Measurements from ENCODE around the gene ALS2. TPM values are rescaled to one million over a fixed set of nuclear protein-coding genes. Genes with fewer than 3 reads are reported as not detected.

Gene ALS2
- total RNA-seq, 1 experiment from 2014 or later, result 38.3 TPM

GRCh38 chr2:201797175-201797840 lies 16.6 kb upstream of the ALS2 start:
- BruUV-seq (replicated peaks), result no TSS peak
- Histone ChIP-seq H3K9me3 (no peaks in the 10 kb centered on the region), H3K27me3 (replicated peaks; ENCODE audit: control insufficient read depth, insufficient read depth, low read length) (no peaks in the 10 kb centered on the region), H3K36me3 (ENCODE audit: control insufficient read depth, insufficient read depth, low read length) (no peaks in the 10 kb centered on the region), H3K4me3 (ENCODE audit: low read depth, low read length) (no peak overlapping the region), H3K4me1 (peaks cover 5% of the 10 kb centered on the region; the same call in 1 of the 2 replicates)
- intact Hi-C loops (cut with micrococcal nuclease; ENCODE audit: unreplicated experiment), result loop anchor here (5.0 kb wide), 1 partner anchor 235 kb away; the partner anchor contains the start of gene FZD7
- no peak overlapping the region for H3K27ac Mint-ChIP-seq (ENCODE audit: unreplicated experiment)
- H3K27me3 Mint-ChIP-seq (ENCODE audit: insufficient read depth, unreplicated experiment), result no peaks in the 10 kb centered on the region
- H3K9me3 Mint-ChIP-seq (ENCODE audit: unreplicated experiment), result no peaks in the 10 kb centered on the region
- H3K4me1 Mint-ChIP-seq (ENCODE audit: low read depth, unreplicated experiment), result no peaks in the 10 kb centered on the region
- POLR2A ChIA-PET, result no interaction called here
- H3K36me3 Mint-ChIP-seq (ENCODE audit: insufficient read depth, unreplicated experiment), result no peaks in the 10 kb centered on the region
- H3K4me3 Mint-ChIP-seq (ENCODE audit: unreplicated experiment), result no peak overlapping the region
- no peak for TF ChIP-seq CTCF (IDR thresholded peaks at IDR 0.05; ENCODE audit: insufficient read depth in 1 of 2, low read depth in 1 of 2, low read length in 1 of 2, severe bottlenecking in 1 of 2, unreplicated experiment in 1 of 2)
- CTCF ChIA-PET, result no interaction called here
- DNase-seq, result no peak

GRCh38 chr2:201796478-201796865 lies 15.7 kb upstream of the ALS2 start:
- H3K4me1 ChIP-seq, result peaks cover 5% of the 10 kb centered on the region; the same call in 1 of the 2 replicates
- DNase-seq, result no peak
- no peaks in the 10 kb centered on the region for H3K9me3 ChIP-seq
- no peak overlapping the region for H3K27ac Mint-ChIP-seq (ENCODE audit: unreplicated experiment)
- H3K4me3 ChIP-seq (ENCODE audit: low read depth, low read length), result no peak overlapping the region
- no peaks in the 10 kb centered on the region for H3K4me1 Mint-ChIP-seq (ENCODE audit: low read depth, unreplicated experiment)
- TF ChIP-seq CTCF (IDR thresholded peaks at IDR 0.05; ENCODE audit: insufficient read depth in 1 of 2, low read depth in 1 of 2, low read length in 1 of 2, severe bottlenecking in 1 of 2, unreplicated experiment in 1 of 2), result no peak
- BruUV-seq (replicated peaks), result no TSS peak
- no peaks in the 10 kb centered on the region for H3K36me3 ChIP-seq (ENCODE audit: control insufficient read depth, insufficient read depth, low read length)
- CTCF ChIA-PET, result interaction anchor here (0.7 kb wide), 1 partner anchor 487 kb away, joined by 3 read pairs; no protein-coding TSS in a partner anchor
- H3K4me3 Mint-ChIP-seq (ENCODE audit: unreplicated experiment), result no peak overlapping the region
- POLR2A ChIA-PET, result no interaction called here
- no peaks in the 10 kb centered on the region for H3K9me3 Mint-ChIP-seq (ENCODE audit: unreplicated experiment)
- H3K36me3 Mint-ChIP-seq (ENCODE audit: insufficient read depth, unreplicated experiment), result no peaks in the 10 kb centered on the region
- H3K27me3 Mint-ChIP-seq (ENCODE audit: insufficient read depth, unreplicated experiment), result no peaks in the 10 kb centered on the region
- no peaks in the 10 kb centered on the region for H3K27me3 ChIP-seq (replicated peaks; ENCODE audit: control insufficient read depth, insufficient read depth, low read length)
- intact Hi-C loops (cut with micrococcal nuclease; ENCODE audit: unreplicated experiment), result loop anchor here (1.0 to 5.0 kb wide), 4 partner anchors 64 to 382 kb away; partner anchors contain the start of gene FZD7

DNA sequence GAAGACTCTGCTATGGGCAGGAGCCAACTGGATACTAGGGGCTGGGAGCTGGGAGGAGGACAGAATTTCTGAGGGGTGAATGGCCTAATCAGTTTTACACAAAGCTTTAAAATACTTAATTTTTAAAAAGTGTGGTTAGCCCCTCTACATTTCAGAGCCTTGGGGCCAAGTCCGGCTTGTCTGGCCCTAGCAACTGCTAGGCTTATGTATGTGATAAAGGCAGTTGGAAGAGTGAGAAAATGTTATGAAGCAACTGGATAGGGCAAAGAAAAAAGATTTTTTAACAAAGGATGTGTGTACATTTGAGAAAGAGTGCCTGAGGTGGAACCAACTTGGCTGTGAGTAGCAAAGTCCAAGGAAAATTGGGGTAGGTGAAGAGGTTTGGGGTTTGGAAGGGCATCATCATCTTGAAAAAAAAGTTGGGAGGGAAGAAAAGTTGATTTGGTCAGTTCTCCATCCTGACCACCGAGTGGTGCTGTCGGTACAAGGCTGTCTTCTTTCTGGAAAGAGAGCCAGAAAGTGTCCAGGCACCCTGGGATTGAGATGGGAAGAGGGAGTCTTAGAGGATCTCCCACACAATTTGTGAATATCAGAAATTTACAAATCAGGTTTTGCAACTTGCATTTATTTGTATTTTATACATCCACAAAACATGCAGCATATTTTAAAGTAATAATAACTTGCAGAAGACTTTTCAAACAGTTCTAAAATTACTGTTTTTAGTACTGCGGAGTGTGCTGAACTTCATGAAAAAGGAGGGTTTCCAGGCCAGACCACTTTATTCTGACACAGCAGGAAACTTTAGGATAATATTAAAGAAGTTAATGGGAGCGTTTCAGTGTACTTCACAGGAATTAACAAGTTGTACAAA lies 15.1 kb upstream of the ALS2 start:
- Mint-ChIP-seq H3K27me3 (ENCODE audit: insufficient read depth, unreplicated experiment) (no peaks in the 10 kb centered on the region), H3K4me3 (ENCODE audit: unreplicated experiment) (no peak overlapping the region), H3K36me3 (ENCODE audit: insufficient read depth, unreplicated experiment) (no peaks in the 10 kb centered on the region), H3K9me3 (ENCODE audit: unreplicated experiment) (no peaks in the 10 kb centered on the region), H3K27ac (ENCODE audit: unreplicated experiment) (no peak overlapping the region), H3K4me1 (ENCODE audit: low read depth, unreplicated experiment) (no peaks in the 10 kb centered on the region)
- H3K36me3 ChIP-seq (ENCODE audit: control insufficient read depth, insufficient read depth, low read length), result no peaks in the 10 kb centered on the region
- DNase-seq, result peak in 1 of 2 experiments; percentile 48
- no peaks in the 10 kb centered on the region for H3K27me3 ChIP-seq (replicated peaks; ENCODE audit: control insufficient read depth, insufficient read depth, low read length)
- intact Hi-C loops (cut with micrococcal nuclease; ENCODE audit: unreplicated experiment), result loop anchor here (1.0 to 5.0 kb wide), 4 partner anchors 64 to 382 kb away; partner anchors contain the start of gene FZD7
- ChIA-PET CTCF (interaction anchor here (0.7 kb wide), 1 partner anchor 487 kb away, joined by 3 read pairs; no protein-coding TSS in a partner anchor), POLR2A (no interaction called here)
- TF ChIP-seq CTCF (IDR thresholded peaks at IDR 0.05; ENCODE audit: insufficient read depth in 1 of 2, low read depth in 1 of 2, low read length in 1 of 2, severe bottlenecking in 1 of 2, unreplicated experiment in 1 of 2), result peak; percentile 58 to 87
- H3K4me1 ChIP-seq, result peaks cover 5% of the 10 kb centered on the region; the same call in 1 of the 2 replicates
- BruUV-seq (replicated peaks), result no TSS peak
- H3K4me3 ChIP-seq (ENCODE audit: low read depth, low read length), result no peak overlapping the region
- no peaks in the 10 kb centered on the region for H3K9me3 ChIP-seq
